K562 treated with DMSO at 1 percent for 48 hours (cell line): ENCODE measurements around the gene SOX6. TPM values are rescaled to one million over a fixed set of nuclear protein-coding genes. Genes with fewer than 3 reads are reported as not detected.

Experiments used
- total RNA-seq: library from RNA; unstranded; fragments of 300-600 nt; gene quantifications from 2 replicates; pipeline ENCODE4 v1.2.3, GENCODE V29; 2022; ENCODE audit warnings: low replicate concordance; ENCODE audit errors: extremely low read depth

Gene SOX6
- total RNA-seq = not detected in 2 replicates

DNA sequence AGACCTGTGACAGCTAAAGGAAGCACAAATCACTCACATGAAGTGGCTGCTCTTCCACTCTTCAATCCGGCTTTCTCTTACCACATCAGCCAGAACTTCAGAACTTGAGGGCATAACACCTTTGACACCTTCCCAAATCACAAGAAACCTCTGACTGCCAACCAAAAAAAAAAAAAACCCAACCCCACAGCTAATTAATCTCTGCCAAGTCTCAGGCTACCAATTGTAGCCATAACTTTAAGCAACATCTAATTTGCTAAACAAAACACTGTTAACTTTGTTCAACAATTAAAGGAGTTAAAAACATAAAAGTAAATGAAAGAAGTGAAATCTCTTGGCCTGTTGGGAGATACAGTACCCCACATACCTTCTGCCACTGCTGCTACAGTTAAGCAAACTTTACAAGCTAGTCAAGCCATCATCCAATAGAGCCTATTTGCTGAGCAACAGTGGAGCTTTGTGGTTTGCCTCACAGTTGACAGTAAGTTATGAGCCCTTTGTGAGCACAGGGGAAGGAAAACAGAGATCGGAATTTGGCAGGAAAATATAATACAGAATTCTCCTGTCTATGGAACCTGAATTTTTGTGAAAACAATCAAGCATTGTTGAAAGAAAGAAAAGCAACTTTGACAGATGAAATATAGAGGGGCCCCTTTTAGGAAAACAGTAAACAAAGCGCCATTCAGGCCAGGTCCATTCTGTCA is at the start of gene SOX6:
TSS of gene SOX6 (minus strand) at position 490 of the 704 bp plus-strand sequence. CDS start 15,298 bp downstream, outside the sequence.

